Caco-2 (cell line): ENCODE results near the gene KIFC3. TPM values are rescaled to one million over a fixed set of nuclear protein-coding genes. Genes with fewer than 3 reads are reported as not detected.
"Not testable (repeated sequence)": the region's sequence is repeated elsewhere in the genome, so short reads cannot be mapped to it uniquely, and the experiment has no call there.

Experiments used
- BruUV-seq: library from RNA; stranded (reverse); fragments of 400-500 nt; replicated peaks from 2 replicates; lab custom pipeline; 2021; lab: Mats Ljungman, UMichigan
- CTCF ChIA-PET: fragments of 300-600 bp; sonication (Branson Sonifier 250); formaldehyde crosslinking; loops from one replicate; lab custom pipeline; 2022; ENCODE audit warnings: antibody characterized with exemption; lab: Charles Lee
- POLR2A ChIA-PET: fragments of 300-600 bp; sonication (Branson Sonifier 250); formaldehyde crosslinking; loops from one replicate; lab custom pipeline; 2022; ENCODE audit warnings: antibody characterized with exemption; lab: Charles Lee
- DNase-seq, 2 experiments: peaks; one replicate each; pipeline versions ENCODE4 v3.0.0 to v3.0.0-alpha.2; 2020 to 2022
- H3K27me3 ChIP-seq: replicated peaks from 2 replicates; pipeline ENCODE4 v1.6.0; 2011; ENCODE audit warnings: low read length; ENCODE audit not compliant: control insufficient read depth, insufficient read depth
- H3K36me3 ChIP-seq: 2 replicates; pipeline ENCODE4 v1.5.1; 2011; ENCODE audit warnings: low read length; ENCODE audit not compliant: control insufficient read depth, insufficient read depth
- H3K4me1 ChIP-seq: fragments of 250-450 bp; sonication (Bioruptor Pico); 2 replicates; pipeline ENCODE4 v1.5.1; 2020; ENCODE audit warnings: mild to moderate bottlenecking
- H3K4me3 ChIP-seq: 2 replicates; pipeline ENCODE4 v1.5.1; 2011; ENCODE audit warnings: low read depth, mild to moderate bottlenecking, control low read depth, low read length
- H3K9me3 ChIP-seq: fragments of 250-450 bp; sonication (Bioruptor Pico); 2 replicates; pipeline ENCODE4 v1.5.1; 2020; ENCODE audit warnings: mild to moderate bottlenecking, moderate library complexity
- H3K27ac Mint-ChIP-seq: one replicate; pipeline ENCODE4 v1.8.0; 2022; ENCODE audit warnings: mixed read lengths; ENCODE audit not compliant: unreplicated experiment
- H3K27me3 Mint-ChIP-seq: one replicate; pipeline ENCODE4 v1.8.0; 2022; ENCODE audit warnings: mixed read lengths; ENCODE audit not compliant: insufficient read depth, unreplicated experiment
- H3K36me3 Mint-ChIP-seq: one replicate; pipeline ENCODE4 v1.8.0; 2022; ENCODE audit warnings: mild to moderate bottlenecking, mixed read lengths; ENCODE audit not compliant: insufficient read depth, unreplicated experiment
- H3K4me1 Mint-ChIP-seq: one replicate; pipeline ENCODE4 v1.8.0; 2022; ENCODE audit warnings: low read depth, mixed read lengths; ENCODE audit not compliant: unreplicated experiment
- H3K4me3 Mint-ChIP-seq: one replicate; pipeline ENCODE4 v1.8.0; 2022; ENCODE audit warnings: mild to moderate bottlenecking, moderate library complexity, mixed read lengths; ENCODE audit not compliant: unreplicated experiment
- H3K9me3 Mint-ChIP-seq: one replicate; pipeline ENCODE4 v1.8.0; 2022; ENCODE audit warnings: mixed read lengths; ENCODE audit not compliant: unreplicated experiment
- CTCF ChIP-seq, 2 experiments: fragments of 200-600 bp in 1 of 2; IDR thresholded peaks; 1 replicate in 1 of 2; 2 replicates in 1 of 2; pipeline versions ENCODE4 v1.5.1 to v1.8.0; 2011 to 2022; ENCODE audit warnings: antibody characterized with exemption in 1 of 2, control low read depth in 1 of 2, inconsistent platforms in 1 of 2, low read depth in 1 of 2, low read length in 1 of 2, mild to moderate bottlenecking in 1 of 2, moderate library complexity in 1 of 2; ENCODE audit not compliant: insufficient read depth in 1 of 2, severe bottlenecking in 1 of 2, unreplicated experiment in 1 of 2
- intact Hi-C: fragments of 100-400 bp; cut with micrococcal nuclease; formaldehyde crosslinking; loops from one replicate; pipeline ENCODE4 v1.10.0; 2022; ENCODE audit not compliant: unreplicated experiment
- total RNA-seq: library from RNA; stranded (reverse); gene quantifications from 2 replicates; pipeline ENCODE4 v1.2.3, GENCODE V29; 2022

The KIFC3 gene
- total RNA-seq, 1 experiment from 2014 or later, result 103 TPM

DNA sequence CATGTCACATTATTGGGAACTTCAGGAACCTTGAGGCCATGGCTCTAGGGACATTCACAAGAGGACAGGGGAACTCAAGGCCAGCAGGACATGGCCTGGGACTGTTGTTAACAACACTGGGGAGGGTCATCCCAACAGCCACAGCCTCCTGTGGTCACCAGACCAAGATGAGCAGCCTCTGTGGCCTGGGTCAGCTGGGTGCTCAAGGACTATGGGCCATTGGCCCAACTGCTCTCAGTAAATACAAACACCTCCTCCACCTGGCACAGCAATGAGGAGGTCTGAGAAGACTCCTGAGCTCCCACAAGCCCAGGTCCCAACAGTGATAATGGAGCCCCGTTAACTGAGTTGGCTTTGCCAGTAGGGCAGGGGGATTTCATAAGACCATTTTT lies 20.9 kb downstream of the KIFC3 start:
- Histone ChIP-seq H3K27me3 (no peaks in the 10 kb centered on the region), H3K9me3 (no peaks in the 10 kb centered on the region), H3K4me1 (peaks cover 12% of the 10 kb centered on the region; the same call in 1 of the 2 replicates), H3K36me3 (peaks cover 3% of the 10 kb centered on the region; the same call in 1 of the 2 replicates), H3K4me3 (no peak overlapping the region)
- peaks cover 54% of the 10 kb centered on the region for H3K36me3 Mint-ChIP-seq
- H3K9me3 Mint-ChIP-seq, result no peaks in the 10 kb centered on the region
- no peak for DNase-seq
- H3K4me1 Mint-ChIP-seq, result peaks cover 7% of the 10 kb centered on the region
- intact Hi-C loops, result no loop called here
- no TSS peak for BruUV-seq
- ChIA-PET POLR2A (no interaction called here), CTCF (no interaction called here)
- no peak overlapping the region for H3K27ac Mint-ChIP-seq
- H3K27me3 Mint-ChIP-seq, result no peaks in the 10 kb centered on the region
- no peak overlapping the region for H3K4me3 Mint-ChIP-seq
- TF ChIP-seq CTCF (IDR thresholded peaks at IDR 0.05; ENCODE audit: insufficient read depth in 1 of 2, low read depth in 1 of 2, low read length in 1 of 2, severe bottlenecking in 1 of 2, unreplicated experiment in 1 of 2), result no peak

DNA sequence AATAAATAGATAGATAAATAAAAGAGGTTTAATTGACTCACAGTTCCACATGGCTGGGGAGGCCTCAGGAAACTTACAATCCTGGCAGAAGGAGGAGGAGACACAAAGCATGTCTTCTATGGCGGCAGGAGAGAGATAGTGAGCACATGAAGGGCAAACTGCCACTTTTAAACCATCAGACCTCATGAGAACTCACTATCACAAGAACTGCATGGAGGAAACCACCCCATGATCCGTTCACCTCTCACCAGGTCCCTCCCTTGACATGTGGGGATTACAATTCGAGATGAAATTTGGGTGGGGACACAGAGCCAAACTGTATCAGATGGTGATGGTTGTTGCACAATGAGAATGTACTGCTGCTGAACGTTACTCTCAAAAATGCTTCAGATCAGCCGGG lies 22.5 kb downstream of the KIFC3 start:
- POLR2A ChIA-PET, H3K4me3 ChIP-seq, DNase-seq, H3K36me3 ChIP-seq, BruUV-seq, H3K27me3 Mint-ChIP-seq, H3K27me3 ChIP-seq, CTCF ChIA-PET, H3K9me3 ChIP-seq, H3K4me3 Mint-ChIP-seq, H3K27ac Mint-ChIP-seq, H3K4me1 Mint-ChIP-seq, H3K9me3 Mint-ChIP-seq: not testable (repeated sequence)
- peaks cover 12% of the 10 kb centered on the region; the same call in 1 of the 2 replicates for H3K4me1 ChIP-seq
- H3K36me3 Mint-ChIP-seq, result peaks cover 59% of the 10 kb centered on the region
- intact Hi-C loops, result loop anchor here (5.0 kb wide), 2 partner anchors 82 to 222 kb away; partner anchors contain the start of genes USB1 and ZNF319

GRCh38 chr16:57778658-57779057 lies 23.6 kb downstream of the KIFC3 start:
- POLR2A ChIA-PET, result no interaction called here
- H3K36me3 Mint-ChIP-seq, result peaks cover 51% of the 10 kb centered on the region
- Histone ChIP-seq H3K4me1 (peaks cover 12% of the 10 kb centered on the region; the same call in 1 of the 2 replicates), H3K9me3 (no peaks in the 10 kb centered on the region), H3K4me3 (no peak overlapping the region), H3K27me3 (no peaks in the 10 kb centered on the region), H3K36me3 (peaks cover 1% of the 10 kb centered on the region)
- H3K27ac Mint-ChIP-seq, result no peak overlapping the region
- H3K4me1 Mint-ChIP-seq, result peaks cover 7% of the 10 kb centered on the region
- H3K27me3 Mint-ChIP-seq, result no peaks in the 10 kb centered on the region
- no peak overlapping the region for H3K4me3 Mint-ChIP-seq
- no peak for TF ChIP-seq CTCF (IDR thresholded peaks at IDR 0.05; ENCODE audit: insufficient read depth in 1 of 2, low read depth in 1 of 2, low read length in 1 of 2, severe bottlenecking in 1 of 2, unreplicated experiment in 1 of 2)
- CTCF ChIA-PET, result no interaction called here
- no TSS peak for BruUV-seq
- intact Hi-C loops, result loop anchor here (5.0 kb wide), 2 partner anchors 84 to 224 kb away; partner anchors contain the start of genes USB1 and ZNF319
- no peaks in the 10 kb centered on the region for H3K9me3 Mint-ChIP-seq
- no peak for DNase-seq
